ENCODE measurements around the gene ACACA.

DNA sequence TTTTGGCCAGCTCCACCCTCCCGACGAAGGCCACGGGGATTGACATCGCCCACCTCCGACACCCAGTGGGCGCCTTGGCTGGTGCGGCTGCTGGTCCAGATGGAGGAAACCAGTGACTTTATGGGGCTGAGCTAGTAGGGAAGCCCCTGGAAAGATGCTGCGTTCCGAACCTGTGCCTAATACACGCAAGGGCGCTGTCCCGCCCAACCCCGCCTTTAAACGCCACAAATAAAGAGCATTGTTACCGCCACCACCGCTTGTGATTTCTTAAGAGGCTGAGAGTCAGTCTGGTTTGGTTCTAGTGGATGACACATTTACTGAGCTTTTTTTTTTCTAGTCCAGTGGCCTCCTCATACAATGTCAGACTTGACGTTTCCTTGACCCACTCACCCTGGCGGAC is 350.0 kb downstream of the ACACA start:
- TF ChIP-seq ARNTL (CRISPR knock-in tag; IDR thresholded peaks at IDR 0.05; ENCODE audit: borderline replicate concordance, low read depth) (no peak), BACH2 (CRISPR knock-in tag; IDR thresholded peaks at IDR 0.05; ENCODE audit: borderline replicate concordance) (no peak), ZFP30 (CRISPR knock-in tag; IDR thresholded peaks at IDR 0.05) (no peak), RARB (CRISPR knock-in tag; IDR thresholded peaks at IDR 0.05) (no peak)
